ENCODE data around the gene CLIC3.

The CLIC3 gene

DNA sequence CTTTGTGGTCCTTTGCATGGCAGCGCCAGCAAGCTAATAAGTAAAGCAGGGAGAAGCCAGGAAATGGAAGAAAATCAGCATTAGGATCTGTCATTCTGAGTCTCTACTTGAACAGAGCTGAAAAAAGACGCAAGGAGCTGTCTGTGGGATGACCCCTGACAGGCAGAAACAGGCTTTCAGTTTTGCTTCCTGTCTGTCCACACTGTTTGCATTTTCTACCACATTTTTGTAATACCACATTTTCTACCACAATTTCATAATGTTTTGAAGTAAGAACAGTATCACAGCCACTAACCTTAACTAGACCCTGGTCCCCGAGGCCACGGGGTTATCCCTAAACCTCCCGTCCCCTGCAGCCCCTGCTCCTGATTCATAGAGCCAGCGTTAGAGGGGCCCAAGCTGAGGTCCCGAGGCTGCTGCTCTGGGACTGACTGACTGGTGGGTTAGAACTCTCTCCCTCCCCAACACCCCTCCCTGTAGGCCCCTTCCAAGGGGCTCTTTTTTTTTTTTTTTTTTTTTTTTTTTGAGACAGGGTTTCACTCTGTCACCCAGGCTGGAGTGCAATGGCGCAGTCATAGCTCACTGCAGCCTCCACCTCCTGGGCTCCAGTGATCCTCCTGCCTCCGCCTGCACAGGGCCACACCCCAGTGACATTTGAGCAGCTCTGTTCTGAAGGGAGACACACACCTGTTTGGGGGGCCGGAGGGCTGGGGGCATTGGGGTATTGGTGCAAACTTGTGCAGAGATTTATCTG is 4.0 kb upstream of the CLIC3 start:
- DNase-seq (ENCODE audit: low read depth, low spot score), result no peak

DNA sequence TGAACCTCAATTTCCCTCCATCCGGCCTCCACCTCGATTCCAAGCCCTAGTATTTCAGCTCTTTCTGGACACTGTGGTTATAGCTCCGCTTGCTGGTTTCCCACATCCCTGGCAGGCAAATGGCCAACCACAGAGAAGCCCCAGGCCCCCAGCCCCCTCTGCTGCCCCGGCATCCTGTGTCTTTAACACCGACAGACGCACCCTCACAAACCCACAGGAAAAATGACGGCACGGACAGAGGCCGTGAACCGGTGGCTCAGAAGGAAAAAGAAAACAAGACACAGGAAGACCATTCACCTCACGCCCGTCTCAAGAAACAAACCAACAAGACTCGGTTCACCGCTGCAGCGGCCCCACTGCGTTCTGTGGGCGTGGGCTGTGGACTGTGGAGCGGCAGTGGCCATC is 1.5 kb upstream of the CLIC3 start:
- no peak for DNase-seq (ENCODE audit: low read depth, low spot score)

DNA sequence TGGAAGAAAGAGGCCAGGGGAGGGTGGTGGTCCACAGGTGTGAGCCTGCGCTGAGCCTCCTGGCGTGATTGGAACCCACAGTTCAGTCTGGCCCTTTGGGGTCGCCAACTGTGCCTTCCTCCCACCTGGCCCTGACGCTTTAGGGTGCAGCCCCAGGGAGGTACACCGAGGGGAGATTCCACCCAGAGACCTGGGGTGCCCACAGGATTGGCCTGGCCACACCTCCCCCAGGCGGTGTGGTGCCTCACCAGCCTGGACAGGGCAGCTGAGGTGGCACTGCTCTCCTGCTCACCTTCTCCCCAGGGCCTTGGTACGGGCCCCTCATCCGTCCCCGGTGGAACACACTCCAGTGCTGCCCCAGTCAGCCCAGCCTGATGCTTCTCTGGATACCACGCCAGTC is 1.0 kb upstream of the CLIC3 start:
- DNase-seq (ENCODE audit: low read depth, low spot score), result no peak

DNA sequence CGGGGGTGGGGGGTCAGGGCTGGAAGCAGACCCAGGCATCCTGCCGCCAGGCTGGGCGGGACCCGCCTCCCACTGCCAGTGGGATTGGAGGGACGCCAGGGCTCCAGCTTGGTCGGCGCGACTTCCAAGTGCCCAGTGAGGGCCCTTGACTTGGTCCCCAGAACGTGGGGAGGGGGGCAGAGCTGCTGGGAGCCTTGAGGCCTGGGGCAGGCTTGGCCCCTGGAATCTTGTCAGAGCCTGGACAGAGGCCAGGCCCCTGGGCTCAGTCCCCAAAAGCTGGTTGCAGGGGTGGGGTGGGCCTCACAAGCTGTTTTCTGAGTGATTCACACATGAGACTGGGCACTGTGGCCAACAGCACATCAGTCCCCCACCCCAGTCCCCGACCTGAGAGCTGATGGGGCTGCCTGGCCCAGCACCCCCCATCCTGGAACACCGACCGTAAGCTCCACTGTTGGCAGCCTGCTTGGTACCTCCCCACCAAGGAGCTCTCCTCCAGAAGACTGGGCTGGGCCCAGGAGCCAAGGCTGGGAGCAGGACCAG is 526 bp downstream of the CLIC3 start:
- DNase-seq (ENCODE audit: low read depth, low spot score), result no peak

DNA sequence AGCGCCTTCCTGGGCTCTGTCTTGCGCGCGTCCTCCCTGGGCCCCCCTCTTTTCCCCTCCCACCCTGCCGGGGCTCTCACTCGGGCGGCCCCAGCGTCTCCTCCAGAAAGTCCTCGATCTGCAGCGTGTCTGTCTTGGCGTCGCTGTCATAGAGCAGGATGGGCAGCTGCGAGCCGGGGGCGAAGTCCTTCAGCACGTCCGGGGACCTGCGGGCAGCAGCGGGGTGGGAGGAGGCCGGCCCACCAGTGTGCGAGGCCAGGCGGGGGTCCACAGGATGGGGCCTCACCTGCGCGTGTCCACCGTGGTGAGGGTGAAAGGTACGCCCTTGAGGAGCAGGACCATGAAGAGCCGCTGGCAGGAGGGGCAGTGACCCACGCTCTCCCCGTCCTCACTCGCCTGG is 1.0 kb downstream of the CLIC3 start:
- DNase-seq (ENCODE audit: low read depth, low spot score), result no peak

DNA sequence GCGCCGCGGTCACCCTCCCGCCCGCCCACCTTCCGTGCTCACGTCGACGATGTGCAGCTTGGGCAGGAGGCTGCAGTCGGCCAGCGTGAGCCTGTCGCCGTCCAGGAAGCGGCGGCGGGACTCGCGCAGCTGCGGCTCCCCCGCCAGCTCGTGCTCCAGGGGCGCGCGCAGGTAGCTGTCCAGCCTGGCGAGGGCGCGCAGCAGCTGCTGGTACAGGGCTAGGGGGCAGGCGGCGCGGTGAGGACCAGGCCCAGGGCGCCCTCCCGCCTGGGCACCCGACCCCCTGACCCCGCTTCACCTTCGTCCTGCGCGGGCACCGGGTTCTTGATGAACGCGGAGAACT is 1.5 kb downstream of the CLIC3 start:
- DNase-seq (ENCODE audit: low read depth, low spot score), result no peak

DNA sequence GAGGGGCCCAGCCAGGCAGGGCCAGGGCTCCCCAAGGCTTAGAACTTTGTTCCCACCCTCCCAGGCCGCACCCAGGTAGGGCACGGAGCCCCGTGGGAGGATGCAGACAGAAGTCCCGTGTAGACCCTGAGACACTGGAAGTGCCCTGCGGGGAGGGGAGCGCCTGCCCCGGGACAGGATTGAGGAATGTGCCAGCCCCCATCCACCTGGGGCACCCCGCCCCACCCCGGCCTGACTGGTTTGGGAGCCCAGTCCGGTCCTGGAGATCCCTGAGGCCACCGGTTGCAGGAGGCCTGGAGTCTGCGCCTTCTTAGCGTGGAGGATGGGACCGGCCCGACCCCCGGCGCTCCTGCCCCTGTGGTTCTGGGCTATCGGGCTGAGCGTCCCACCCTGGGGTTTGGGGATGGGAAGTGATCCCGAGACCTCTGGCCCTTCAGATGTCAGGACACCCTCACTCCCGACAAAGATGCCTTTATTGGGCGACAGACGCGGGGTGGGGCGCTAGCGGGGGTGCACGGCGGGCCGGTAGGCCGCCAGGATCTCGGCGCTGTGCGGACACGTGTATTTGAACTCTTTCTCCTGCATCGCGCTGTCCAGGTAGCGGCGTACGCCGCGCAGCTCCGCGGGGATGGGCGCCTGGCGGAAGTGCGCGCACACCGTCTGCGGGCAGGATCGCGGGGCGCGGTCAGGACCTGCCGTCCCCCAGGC is 2.0 kb downstream of the CLIC3 start:
- no peak for DNase-seq (ENCODE audit: low read depth, low spot score)

DNA sequence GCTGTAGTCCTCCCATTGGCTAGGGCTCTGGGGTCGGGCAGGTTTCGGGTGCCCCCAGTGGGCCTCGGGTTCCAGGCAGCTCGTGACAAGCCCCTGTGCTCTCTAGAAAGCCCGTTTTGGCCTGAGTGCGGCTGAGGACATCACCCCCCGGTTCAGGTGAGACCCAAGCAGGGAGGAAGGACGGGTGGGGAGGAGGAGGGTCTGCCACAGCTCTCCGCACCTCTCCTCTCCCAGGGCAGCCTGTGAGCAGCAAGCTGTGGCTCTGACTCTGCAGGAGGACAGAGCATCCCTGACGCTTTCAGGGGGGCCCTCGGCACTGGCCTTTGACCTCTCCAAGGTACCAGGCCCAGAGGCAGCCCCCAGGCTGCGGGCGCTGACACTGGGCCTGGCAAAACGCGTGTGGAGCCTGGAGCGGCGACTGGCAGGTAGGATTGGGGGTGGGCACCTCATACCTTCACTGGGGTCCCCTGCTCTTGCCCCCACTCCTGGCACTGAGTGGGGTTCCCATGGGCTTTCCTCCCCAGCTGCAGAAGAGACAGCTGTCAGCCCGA is 3.5 kb downstream of the CLIC3 start:
- DNase-seq (ENCODE audit: low read depth, low spot score), result no peak

DNA sequence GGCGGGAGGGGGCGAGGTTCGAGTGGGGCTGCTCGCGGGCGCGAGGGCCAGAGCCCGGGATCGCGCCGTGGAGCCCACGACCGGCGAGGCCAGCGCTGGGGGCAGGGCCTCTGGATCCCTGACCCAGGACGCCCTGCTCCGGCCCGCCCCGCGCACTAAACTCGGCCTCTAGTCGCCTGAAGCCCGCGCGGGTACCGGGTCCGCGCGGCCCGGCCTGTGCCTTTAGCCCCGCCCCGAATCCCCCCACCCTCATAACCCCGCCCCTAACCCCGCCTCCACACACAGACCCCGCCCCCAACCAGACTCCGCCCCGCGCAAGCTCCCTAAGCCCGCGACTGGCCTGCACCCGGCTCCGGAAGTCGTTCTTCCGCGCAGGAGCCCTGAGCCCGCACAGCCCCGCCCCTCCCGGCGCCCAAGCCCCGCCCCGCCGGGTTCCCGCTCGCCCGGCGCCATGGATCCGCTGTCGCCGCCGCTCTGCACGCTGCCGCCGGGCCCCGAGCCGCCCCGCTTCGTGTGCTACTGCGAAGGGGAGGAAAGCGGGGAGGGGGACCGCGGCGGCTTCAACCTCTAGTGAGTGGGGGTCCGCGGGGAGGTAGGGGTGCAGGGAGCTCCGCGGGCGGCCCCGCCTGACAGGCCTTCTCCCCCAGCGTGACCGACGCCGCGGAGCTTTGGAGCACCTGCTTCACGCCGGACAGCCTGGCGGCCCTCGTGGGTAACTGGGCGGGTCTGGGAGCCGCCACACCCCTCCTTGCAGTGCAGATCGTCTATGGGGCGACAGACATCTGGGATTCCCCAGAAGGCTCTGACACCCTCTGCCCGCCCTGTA is 4.2 kb downstream of the CLIC3 start, which contains the start of gene PAXX:
Gene PAXX (plus strand): TSS at position 430 of the 826 bp plus-strand sequence. CDS start 22 bp downstream, at position 452.
- no peak for DNase-seq (ENCODE audit: low read depth, low spot score)

DNA sequence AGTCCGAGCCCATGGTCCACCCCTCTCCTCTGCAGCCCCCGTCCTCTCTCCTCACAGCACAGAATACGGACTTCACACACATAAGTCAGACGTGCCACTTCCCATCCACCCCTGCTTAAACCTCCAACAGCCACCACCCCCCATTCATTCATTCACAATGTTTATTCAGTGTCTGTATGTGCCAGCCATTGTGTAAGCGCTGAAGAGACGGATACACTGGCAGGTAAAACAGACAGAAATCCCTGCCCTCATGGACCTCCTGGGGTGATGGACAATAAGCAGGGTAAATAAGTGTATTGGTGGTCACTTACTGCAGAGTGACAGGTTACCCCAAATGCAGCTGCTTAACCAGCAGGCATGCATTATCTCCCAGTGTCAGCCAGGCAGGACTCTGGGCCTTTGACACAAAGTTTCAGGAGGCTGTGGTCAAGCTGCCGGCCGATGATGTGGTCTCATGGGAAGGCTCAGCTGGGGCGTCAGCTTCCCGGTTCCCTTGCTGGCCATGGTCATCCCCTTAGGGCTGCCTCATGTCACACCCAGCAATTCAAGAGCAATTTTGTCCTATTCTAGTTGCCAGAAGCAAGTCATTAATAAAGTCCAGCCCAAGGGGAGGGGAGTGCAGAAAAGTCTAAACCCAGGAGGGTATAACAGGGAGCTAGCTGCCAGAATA is 6.0 kb downstream of the CLIC3 start:
- no peak for DNase-seq (ENCODE audit: low read depth, low spot score)

DNA sequence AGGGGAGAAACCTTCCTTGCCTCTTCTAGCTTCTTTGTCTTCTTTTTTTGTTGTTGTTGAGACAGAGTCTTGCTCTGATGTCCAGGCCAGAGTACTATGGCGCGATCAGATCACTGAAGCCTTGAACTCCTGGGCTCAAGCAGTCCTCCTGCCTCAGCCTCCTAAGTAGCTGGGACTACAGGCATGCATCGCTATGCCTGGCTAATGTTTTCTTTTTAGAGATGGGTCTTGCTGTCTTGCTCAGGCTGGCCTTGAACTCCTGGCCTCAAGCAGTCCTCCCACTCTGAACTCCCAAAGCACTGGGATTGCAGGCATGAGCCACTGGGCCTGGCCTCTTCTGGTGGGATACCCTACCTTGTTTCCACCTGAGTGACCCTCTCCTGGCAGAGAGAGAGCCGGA is 7.5 kb downstream of the CLIC3 start:
- DNase-seq (ENCODE audit: low read depth, low spot score), result no peak

DNA sequence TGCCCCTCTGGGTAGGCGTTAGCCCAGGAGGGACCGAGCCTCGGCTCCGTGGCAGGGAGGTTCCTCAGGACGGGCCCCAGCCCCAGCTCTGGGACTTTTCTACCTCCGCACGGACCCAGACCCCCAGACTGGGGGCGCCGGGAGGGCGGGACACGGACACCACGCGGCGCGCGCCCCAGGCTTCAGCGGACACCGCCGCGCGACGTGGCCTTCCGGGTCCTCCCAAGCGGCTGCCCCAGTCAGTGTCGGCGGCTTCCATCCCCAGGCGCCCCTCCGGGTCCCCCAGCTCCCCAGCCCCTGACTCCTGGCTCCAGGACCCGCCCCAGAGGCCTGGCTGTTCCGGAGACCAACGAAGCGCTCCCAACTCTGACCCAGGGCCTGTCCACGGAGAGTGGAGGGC is 10.5 kb downstream of the CLIC3 start:
- DNase-seq (ENCODE audit: low read depth, low spot score), result no peak

DNA sequence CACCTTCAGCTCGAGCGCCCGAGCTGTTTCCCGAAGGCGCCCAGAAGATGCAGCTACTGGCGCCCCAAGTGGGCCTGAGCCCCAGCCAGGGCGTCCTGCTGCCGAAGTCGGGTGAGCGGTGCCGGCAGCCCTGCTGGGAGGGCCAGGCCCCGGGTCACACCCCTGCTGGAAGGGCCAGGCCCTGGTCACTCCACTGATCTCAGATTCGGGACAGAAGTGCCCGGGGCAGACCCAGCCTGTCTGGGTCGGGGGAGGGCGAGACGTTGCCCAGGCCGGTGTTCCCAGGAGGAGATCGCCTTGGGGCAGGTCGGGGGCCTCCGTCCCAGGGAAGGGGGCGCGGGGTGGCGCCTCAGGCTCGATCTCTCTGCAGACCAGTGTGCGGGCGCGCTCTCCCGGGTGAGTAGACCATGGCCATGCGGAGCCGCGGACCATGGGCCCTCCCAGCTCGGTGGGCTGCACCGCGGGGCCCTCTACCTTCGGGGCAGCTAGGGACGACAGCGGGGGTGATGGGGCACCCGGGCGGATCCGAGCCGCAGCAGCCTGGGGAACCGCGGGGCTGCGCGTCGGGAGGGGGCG is 11.3 kb downstream of the CLIC3 start:
- DNase-seq (ENCODE audit: low read depth, low spot score), result no peak

DNA sequence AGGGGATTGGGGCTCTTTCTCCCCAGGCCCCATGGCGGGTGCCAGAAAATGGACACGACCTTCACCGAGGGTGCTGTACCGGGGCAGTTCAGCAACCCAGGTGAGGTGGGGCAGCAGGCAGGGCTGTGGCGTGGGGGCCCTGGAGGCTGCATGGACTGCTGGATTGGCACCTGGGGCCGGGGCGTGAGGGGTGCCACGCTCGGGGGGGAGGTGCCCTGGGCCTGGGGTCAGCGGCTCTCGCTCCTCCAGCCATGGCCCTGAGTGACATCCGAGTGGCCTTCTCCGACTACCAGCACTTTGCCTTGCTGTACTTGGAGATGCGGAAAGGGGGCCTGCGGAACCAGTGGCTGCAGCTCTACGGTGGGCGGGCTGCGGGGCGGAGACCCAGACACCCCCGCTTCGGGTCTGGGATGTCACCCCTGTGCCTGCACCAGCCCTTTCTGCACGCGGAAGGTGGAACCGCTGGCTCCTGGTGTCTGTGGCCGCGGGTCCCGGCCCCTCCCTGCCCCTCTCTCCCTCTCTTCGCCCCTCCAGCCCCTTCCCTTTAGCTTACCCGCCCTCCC is 11.8 kb downstream of the CLIC3 start:
- no peak for DNase-seq (ENCODE audit: low read depth, low spot score)

DNA sequence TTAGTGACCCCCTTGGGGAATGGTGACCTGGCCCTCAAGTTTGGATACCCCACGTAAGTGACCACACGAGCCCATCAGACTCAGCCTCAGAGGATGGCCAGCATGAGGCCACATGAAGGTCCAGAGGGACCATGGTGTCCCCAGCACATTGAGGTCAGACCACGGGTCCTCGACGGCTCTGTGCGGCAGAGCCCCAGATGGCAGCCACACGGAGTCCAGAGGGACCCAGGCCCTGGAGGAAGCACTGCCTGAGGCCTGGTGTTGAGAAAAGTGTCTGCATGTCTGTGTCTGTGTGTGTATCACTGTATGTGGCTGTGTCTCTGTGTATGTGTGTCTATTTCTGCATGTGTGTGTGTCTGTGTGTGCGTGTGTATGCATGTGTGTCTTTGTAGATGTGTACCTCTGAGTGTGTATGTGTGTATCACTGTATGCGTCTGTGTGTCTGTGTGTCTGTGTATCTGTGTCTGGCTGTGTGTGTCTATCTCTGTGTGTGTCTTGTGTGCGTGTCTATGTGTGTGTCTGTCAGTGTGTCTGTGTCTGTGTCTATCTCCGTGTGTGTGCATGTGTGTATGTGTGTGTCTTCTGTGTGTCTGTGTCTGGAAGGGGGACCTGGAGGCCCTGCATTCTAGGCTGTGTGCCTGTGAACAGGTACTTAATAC is 12.6 kb downstream of the CLIC3 start:
- no peak for DNase-seq (ENCODE audit: low read depth, low spot score)

DNA sequence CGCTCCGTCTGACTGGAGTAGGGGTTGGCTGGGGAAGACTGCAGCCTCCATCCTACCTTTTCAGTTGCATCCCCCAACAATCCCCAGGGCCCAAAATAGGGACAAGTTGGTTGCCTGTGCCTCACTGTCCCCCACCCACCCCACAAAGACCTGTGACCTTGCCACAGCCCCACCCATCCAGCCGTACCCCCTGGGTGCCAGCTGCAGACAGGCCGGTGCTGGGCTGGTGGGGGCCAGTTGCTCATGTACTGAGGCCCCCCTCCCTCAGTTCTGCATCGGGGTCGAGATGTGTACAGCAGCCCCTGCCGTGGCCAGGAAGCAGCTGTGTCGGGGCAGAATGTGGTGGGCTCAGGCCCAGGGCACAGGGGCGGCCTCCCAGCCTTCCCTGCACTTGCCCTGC is 13.2 kb downstream of the CLIC3 start:
- DNase-seq (ENCODE audit: low read depth, low spot score), result no peak

DNA sequence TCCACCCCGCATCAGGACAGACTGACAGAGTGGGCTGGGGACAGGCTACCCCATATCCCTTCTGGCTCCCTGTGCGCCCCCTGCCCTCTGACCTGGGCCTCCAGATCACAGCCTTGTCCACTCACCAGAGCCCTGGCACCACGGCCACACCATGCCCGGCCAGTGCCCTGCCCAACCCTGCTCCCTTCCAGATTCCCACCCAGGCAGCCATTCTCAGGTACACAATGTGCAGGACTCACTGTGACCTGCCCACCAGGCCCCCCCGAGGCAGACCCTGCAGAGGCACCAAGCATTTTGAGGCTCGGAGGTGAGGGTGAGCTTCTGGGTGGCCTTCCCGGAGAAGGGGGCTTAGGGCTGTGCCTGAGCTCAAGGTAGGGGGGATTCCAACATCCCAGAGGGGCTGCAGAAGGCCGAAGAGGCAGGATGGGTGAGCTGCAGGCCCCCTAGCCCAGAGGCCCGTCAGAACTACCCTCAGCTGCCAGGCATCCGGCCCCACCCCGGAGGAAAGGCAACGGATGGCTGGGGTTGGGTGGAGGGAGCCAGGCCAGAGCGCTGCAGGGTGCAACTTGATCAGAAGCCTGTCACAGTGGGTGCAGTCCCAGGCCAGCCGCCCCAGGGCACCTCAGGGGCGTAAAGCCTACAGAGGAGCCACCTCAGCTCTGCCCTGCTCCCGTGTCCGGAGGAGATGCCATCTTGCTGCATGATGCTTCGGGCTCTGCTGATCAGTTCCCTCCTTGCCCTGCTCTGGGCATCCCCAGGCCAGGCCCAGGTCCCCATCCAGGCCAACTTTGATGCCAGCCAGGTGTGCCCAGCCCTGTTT is 13.9 kb downstream of the CLIC3 start, which contains the start of gene LCNL1:
Gene LCNL1 (plus strand): TSS at position 762 of the 820 bp plus-strand sequence. CDS start 594 bp downstream, outside the sequence.
- DNase-seq (ENCODE audit: low read depth, low spot score), result no peak

DNA sequence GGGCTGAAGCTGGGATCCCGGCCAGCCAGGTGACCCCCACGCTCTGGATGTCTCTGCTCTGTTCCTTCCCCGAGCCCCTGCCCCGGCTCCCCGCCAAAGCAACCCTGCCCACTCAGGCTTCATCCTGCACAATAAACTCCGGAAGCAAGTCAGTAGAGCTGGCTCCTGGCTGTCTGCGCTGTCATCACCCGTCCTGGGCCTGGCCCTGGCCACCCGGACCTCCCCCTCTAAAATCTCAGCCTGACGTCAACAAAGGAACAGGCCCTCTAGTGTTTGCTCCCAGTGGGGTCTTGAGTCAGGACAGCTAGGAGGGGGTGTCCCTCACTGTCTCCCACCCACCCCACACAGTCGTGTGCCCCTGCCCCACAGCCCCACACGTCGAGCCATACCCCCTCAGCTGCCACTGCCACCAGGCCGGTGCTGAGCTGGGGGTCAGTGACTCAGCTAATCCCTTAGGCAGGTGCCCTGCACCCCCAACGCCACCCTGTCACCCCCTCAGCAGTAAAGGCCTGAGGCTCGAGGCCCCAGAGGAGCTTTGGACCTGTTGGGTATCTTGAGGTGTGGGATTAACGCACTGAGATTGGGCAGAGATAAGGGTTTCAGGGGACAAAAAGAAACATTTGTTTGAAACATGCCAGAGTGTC is 14.7 kb downstream of the CLIC3 start:
- no peak for DNase-seq (ENCODE audit: low read depth, low spot score)
